Stomach (tissue), 9 donors: ENCODE measurements around the gene MS4A2. TPM values are rescaled to one million over a fixed set of nuclear protein-coding genes. Genes with fewer than 3 reads are reported as not detected.

Experiments
- DNase-seq, 2 donors: peaks; one replicate each; pipeline versions ENCODE4 v3.0.0 to v3.0.0-alpha.2; 2013 to 2019
- H3K27ac ChIP-seq, 5 donors: fragments of 200-600 bp in 4 of 5; sonication (generic) in 4 of 5; one replicate each; pipeline ENCODE4 v1.5.1; 2013 to 2019; ENCODE audit warnings: mild to moderate bottlenecking in 1 of 5, moderate library complexity in 1 of 5
- H3K27me3 ChIP-seq, 3 donors: fragments of 200-600 bp; sonication (generic); one replicate each; pipeline ENCODE4 v1.5.1; 2017 to 2019; ENCODE audit warnings: mixed run types in 1 of 3
- H3K36me3 ChIP-seq, 4 donors: fragments of 200-600 bp; sonication (generic); 1 replicate in 3 of 4; 2 replicates in 1 of 4; pipeline ENCODE4 v1.5.1; 2016 to 2019
- H3K4me1 ChIP-seq, 4 donors: fragments of 200-600 bp; sonication (generic); one replicate each; pipeline ENCODE4 v1.5.1; 2016 to 2019
- H3K4me3 ChIP-seq, 4 donors: fragments of 200-600 bp; sonication (generic) in 3 of 4; one replicate each; pipeline ENCODE4 v1.5.1; 2016 to 2019; ENCODE audit warnings: mild to moderate bottlenecking in 1 of 4
- H3K9me3 ChIP-seq, 4 donors: fragments of 200-600 bp; sonication (generic); one replicate each; pipeline ENCODE4 v1.5.1; 2016 to 2019
- EP300 ChIP-seq: sonication (generic); formaldehyde crosslinking; IDR thresholded peaks from one replicate; pipeline ENCODE4 v1.6.1; 2017; ENCODE audit warnings: antibody characterized with exemption
- POLR2A ChIP-seq, 4 donors: fragments of 450-650 bp; IDR thresholded peaks; one replicate each; pipeline ENCODE4 v1.6.1; 2016; ENCODE audit warnings: antibody characterized with exemption in 4 of 4, control low read depth in 2 of 4, mild to moderate bottlenecking in 1 of 4, moderate library complexity in 1 of 4
- POLR2AphosphoS5 ChIP-seq, 3 donors: sonication (generic); formaldehyde crosslinking; IDR thresholded peaks; one replicate each; pipeline ENCODE4 v1.6.1; 2016; ENCODE audit warnings: antibody characterized with exemption in 3 of 3
- WGBS, 5 donors: extraction: QIAGEN DNeasy Blood & Tissue Kit in 3 of 5; methylation state at CpG; one replicate each; pipeline versions ENCODE4 v1.1.5 to v1.1.7; 2013 to 2018; 5-methylcytosine and 5-hydroxymethylcytosine counted together
- intact Hi-C: fragments of 100-400 bp; cut with DNase I; formaldehyde crosslinking; loops from one replicate; pipeline ENCODE4 v1.15.1; 2023; ENCODE audit warnings: low total_unique reads
- polyA plus RNA-seq, 3 donors: library from polyadenylated mRNA; stranded (reverse); fragments of 200-250 nt; gene quantifications; one replicate each; pipeline ENCODE4 v1.2.3, GENCODE V29; 2013
- total RNA-seq, 5 donors: library from RNA; depleted of rRNA; stranded (reverse); fragments of >200 nt; gene quantifications; one replicate each; pipeline versions ENCODE4 v1.1.0 to v1.2.3, GENCODE V29; 2014 to 2016
- TF ChIP-seq, protein P1 (sequence below), 7 experiments: fragments of 450-650 bp in 4 of 7; fragments of 200-600 bp in 3 of 7; sonication (generic) in 3 of 7; IDR thresholded peaks; one replicate each; pipeline ENCODE4 v1.5.1; 2016 to 2019; ENCODE audit warnings: antibody characterized with exemption in 7 of 7, control low read depth in 2 of 7, mild to moderate bottlenecking in 1 of 7
- donor health status: healthy with polysubstance abuse.
- donor health status: Bipolar disorder and iron deficiency.
- donor health status: healthy.

MS4A2 gene
- total and polyA plus RNA-seq, 8 donors: 0.23 to 7.9 (median 1.4) TPM; not detected in 2

DNA sequence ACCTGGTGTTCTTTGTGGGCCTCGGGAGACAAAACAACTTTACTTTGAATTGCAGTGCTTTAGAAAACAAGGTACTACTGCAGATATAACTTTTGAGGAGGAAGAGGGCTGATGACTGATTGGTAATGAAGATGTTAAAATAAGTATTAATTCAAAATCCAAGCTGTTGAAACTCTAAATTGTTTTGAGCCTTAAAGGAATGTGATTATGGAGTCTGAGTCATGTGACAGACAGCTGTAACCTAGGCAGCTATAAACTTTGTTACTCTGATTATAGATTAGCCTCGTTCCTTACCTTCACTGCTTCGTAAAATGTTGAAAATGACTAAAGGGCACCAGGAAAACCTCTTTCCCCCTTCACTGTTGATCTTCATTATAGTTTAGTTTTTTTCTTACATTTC, 43.4 kb downstream of the MS4A2 start:
- TF ChIP-seq EP300 (no peak), POLR2AphosphoS5 (IDR thresholded peaks at IDR 0.05) (no peak), POLR2A (IDR thresholded peaks at IDR 0.05) (no peak)
- TF ChIP-seq, protein P1, sequence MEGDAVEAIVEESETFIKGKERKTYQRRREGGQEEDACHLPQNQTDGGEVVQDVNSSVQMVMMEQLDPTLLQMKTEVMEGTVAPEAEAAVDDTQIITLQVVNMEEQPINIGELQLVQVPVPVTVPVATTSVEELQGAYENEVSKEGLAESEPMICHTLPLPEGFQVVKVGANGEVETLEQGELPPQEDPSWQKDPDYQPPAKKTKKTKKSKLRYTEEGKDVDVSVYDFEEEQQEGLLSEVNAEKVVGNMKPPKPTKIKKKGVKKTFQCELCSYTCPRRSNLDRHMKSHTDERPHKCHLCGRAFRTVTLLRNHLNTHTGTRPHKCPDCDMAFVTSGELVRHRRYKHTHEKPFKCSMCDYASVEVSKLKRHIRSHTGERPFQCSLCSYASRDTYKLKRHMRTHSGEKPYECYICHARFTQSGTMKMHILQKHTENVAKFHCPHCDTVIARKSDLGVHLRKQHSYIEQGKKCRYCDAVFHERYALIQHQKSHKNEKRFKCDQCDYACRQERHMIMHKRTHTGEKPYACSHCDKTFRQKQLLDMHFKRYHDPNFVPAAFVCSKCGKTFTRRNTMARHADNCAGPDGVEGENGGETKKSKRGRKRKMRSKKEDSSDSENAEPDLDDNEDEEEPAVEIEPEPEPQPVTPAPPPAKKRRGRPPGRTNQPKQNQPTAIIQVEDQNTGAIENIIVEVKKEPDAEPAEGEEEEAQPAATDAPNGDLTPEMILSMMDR (IDR thresholded peaks at IDR 0.05): no peak
- Histone ChIP-seq H3K4me3 (no peak overlapping the region), H3K27ac (no peak overlapping the region), H3K9me3 (peaks cover 0 to 19% (median 8%) of the 10 kb centered on the region in 4 donors), H3K27me3 (no peaks in the 10 kb centered on the region), H3K4me1 (peaks cover 0 to 3% (median 0%) of the 10 kb centered on the region in 4 donors), H3K36me3 (no peaks in the 10 kb centered on the region)
- DNase-seq: no peak
- 60 to 76% (median 67%) methylated on average over 3 of the region's 3 CpGs for WGBS, 5 donors
- intact Hi-C loops: no loop called here

DNA sequence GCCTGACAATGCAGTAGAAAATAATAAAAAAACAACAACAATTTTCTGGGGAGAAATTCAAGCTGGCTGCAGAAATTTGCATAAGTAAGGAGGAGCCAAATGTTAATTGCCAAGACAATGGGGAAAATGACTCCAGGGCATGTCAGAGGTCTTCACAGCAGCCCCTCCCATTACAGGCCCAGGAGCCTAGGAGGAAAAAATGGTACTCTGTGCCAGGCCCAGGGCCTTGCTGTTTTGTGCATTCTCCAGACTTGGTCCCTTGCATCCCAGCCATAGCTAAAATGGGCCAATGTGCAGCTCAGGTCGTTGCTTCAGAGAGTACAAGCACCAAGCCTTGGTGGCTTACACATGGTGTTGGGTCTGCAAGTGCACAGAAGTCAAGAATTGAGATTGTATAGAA, 45.5 kb downstream of the MS4A2 start:
- Histone ChIP-seq H3K36me3 (no peaks in the 10 kb centered on the region), H3K27ac (no peak overlapping the region), H3K9me3 (peaks cover 0 to 19% (median 8%) of the 10 kb centered on the region in 4 donors), H3K4me3 (no peak overlapping the region), H3K27me3 (no peaks in the 10 kb centered on the region), H3K4me1 (peaks cover 0 to 3% (median 0%) of the 10 kb centered on the region in 4 donors)
- WGBS, 5 donors: 13 to 52% (median 26%) methylated on average over 1 of the region's 1 CpG
- no peak for DNase-seq
- intact Hi-C loops: no loop called here
- no peak for TF ChIP-seq EP300

DNA sequence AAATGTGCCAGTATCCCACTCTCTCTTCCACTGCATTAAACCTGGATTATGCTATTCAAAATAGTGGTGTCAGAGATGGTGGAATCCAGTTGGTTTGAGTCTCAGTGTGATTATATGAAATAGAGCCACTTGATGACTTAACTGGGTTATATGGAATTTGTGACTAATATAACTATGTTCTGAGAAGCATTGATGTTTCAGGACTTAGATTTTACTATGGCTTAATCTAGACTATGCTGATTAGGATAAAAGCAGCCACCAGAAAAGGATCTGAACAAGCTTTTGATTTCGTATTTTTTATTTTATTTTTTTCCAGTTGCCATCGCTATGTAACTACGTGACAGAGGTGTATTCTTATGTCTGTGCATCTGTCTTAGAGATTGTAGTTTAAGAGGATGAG, 55.3 kb downstream of the MS4A2 start:
- no peaks in the 10 kb centered on the region for H3K9me3 ChIP-seq
- TF ChIP-seq POLR2AphosphoS5 (IDR thresholded peaks at IDR 0.05) (no peak), POLR2A (IDR thresholded peaks at IDR 0.05) (no peak), EP300 (no peak)
- TF ChIP-seq, protein P1 (IDR thresholded peaks at IDR 0.05): no peak
- DNase-seq: no peak
- intact Hi-C loops: no loop called here
- 91% methylated on average over 3 of the region's 3 CpGs for WGBS, 5 donors
- no peaks in the 10 kb centered on the region for H3K36me3 ChIP-seq
- no peaks in the 10 kb centered on the region for H3K27me3 ChIP-seq
- H3K27ac ChIP-seq: no peak overlapping the region
- H3K4me3 ChIP-seq: no peak overlapping the region
- H3K4me1 ChIP-seq: no peaks in the 10 kb centered on the region

DNA sequence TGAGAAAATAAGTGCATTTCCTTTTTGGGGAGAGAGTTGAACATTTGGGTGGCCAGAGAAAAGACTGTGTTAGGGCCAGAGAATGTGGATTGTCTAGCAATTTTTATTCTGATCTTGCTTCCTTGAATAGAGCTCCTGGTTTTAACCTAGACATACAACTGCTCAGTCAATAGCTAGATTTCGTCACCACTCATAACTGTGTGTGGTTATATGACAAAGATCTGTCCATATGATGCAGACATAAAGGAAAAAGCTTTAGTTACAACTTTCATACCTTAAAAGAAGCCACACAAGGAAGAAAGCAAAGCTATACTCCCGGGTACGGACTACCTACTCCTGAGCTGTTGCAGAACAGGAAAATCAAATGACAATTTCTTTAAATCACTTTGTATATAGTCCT, 57.2 kb downstream of the MS4A2 start:
- 75 to 89% (median 81%) methylated on average over 3 of the region's 3 CpGs for WGBS, 5 donors

More for the DNA sequence above, 57.2 kb downstream of the MS4A2 start:
- Histone ChIP-seq H3K4me3 (no peak overlapping the region), H3K4me1 (no peaks in the 10 kb centered on the region), H3K27me3 (no peaks in the 10 kb centered on the region), H3K9me3 (no peaks in the 10 kb centered on the region), H3K36me3 (no peaks in the 10 kb centered on the region), H3K27ac (no peak overlapping the region)
- intact Hi-C loops: no loop called here
- DNase-seq: no peak
- no peak for TF ChIP-seq POLR2A (IDR thresholded peaks at IDR 0.05)
- TF ChIP-seq EP300: no peak
- no peak for TF ChIP-seq POLR2AphosphoS5 (IDR thresholded peaks at IDR 0.05)
- TF ChIP-seq, protein P1 (IDR thresholded peaks at IDR 0.05): no peak

Other genes starting within 250 kb of the MS4A2 start
- gene CBLIF, start 243.2 kb upstream of the MS4A2 start, total RNA-seq: 1,000 to 10,000 TPM in 2 of 5 donors, 100 to 1,000 TPM in 2, 1 to 10 TPM in 1; 2.9 to 2,010 (median 456) TPM
- 100 to 1,000 TPM; 546 to 772 (median 712) TPM for gene CBLIF, start 243.2 kb upstream of the MS4A2 start, polyA plus RNA-seq
- gene TCN1, start 222.2 kb upstream of the MS4A2 start, total RNA-seq: 10 to 100 TPM in 2 of 5 donors, 1 to 10 TPM in 1, under 1 TPM in 1, not detected in 1; 0.58 to 77.1 (median 36.2) TPM
- 10 to 100 TPM; 14.2 to 48.7 (median 40.8) TPM for gene TCN1, start 222.2 kb upstream of the MS4A2 start, polyA plus RNA-seq
- gene OOSP3, start 209.9 kb upstream of the MS4A2 start, total RNA-seq: not detected
- not detected for gene OOSP3, start 209.9 kb upstream of the MS4A2 start, polyA plus RNA-seq
- gene OOSP1, start 150.2 kb upstream of the MS4A2 start, total RNA-seq: not detected
- not detected for gene OOSP1, start 150.2 kb upstream of the MS4A2 start, polyA plus RNA-seq
- not detected for gene OOSP4A, start 124.6 kb upstream of the MS4A2 start, total RNA-seq
- gene OOSP4A, start 124.6 kb upstream of the MS4A2 start, polyA plus RNA-seq: not detected
- not detected for gene OOSP4B, start 71.5 kb upstream of the MS4A2 start, total RNA-seq
- not detected for gene OOSP4B, start 71.5 kb upstream of the MS4A2 start, polyA plus RNA-seq
- gene OOSP2, start 48.3 kb upstream of the MS4A2 start, total RNA-seq: not detected
- gene OOSP2, start 48.3 kb upstream of the MS4A2 start, polyA plus RNA-seq: not detected
- gene MS4A3, start 32.0 kb upstream of the MS4A2 start, total RNA-seq: 1 to 10 TPM in 1 of 5 donors, not detected in 4; 2.4 TPM
- gene MS4A3, start 32.0 kb upstream of the MS4A2 start, polyA plus RNA-seq: under 1 TPM in 2 of 3 donors, not detected in 1; 0.08 to 0.61 TPM
- gene MS4A6A, start 94.4 kb downstream of the MS4A2 start, total RNA-seq: 10 to 100 TPM in 4 of 5 donors, 1 to 10 TPM in 1; 6.7 to 97.4 (median 53.2) TPM
- 10 to 100 TPM; 21.0 to 35.6 (median 34.2) TPM for gene MS4A6A, start 94.4 kb downstream of the MS4A2 start, polyA plus RNA-seq
- 10 to 100 TPM in 1 of 5 donors, 1 to 10 TPM in 4; 1.3 to 16.2 (median 2.3) TPM for gene MS4A4E, start 154.5 kb downstream of the MS4A2 start, total RNA-seq
- under 1 TPM in 1 of 3 donors, not detected in 2; 0.25 TPM for gene MS4A4E, start 154.5 kb downstream of the MS4A2 start, polyA plus RNA-seq
- 10 to 100 TPM in 2 of 5 donors, 1 to 10 TPM in 2, not detected in 1; 1.4 to 28.1 (median 14.6) TPM for gene MS4A4A, start 192.0 kb downstream of the MS4A2 start, total RNA-seq
- gene MS4A4A, start 192.0 kb downstream of the MS4A2 start, polyA plus RNA-seq: 10 to 100 TPM in 1 of 3 donors, 1 to 10 TPM in 2; 5.4 to 12.0 (median 6.6) TPM
- not detected for gene MS4A6E, start 238.6 kb downstream of the MS4A2 start, total RNA-seq
- gene MS4A6E, start 238.6 kb downstream of the MS4A2 start, polyA plus RNA-seq: not detected